K562 (cell line): Measurements from ENCODE around the gene INA. TPM values are rescaled to one million over a fixed set of nuclear protein-coding genes. Genes with fewer than 3 reads are reported as not detected.

Experiments used
- ATAC-seq: fragments of 200-7000 bp; cut with Tn5 transposase; 3 replicates; pipeline ENCODE4 v1.9.1; 2020; ENCODE audit warnings: moderate library complexity
- BruUV-seq: library from RNA; stranded (reverse); fragments of 400-500 nt; replicated peaks from 2 replicates; lab custom pipeline; 2021; lab: Mats Ljungman, UMichigan
- CTCF ChIA-PET: fragments of 300-600 bp; formaldehyde crosslinking; extraction: SDS; loops from one replicate; lab custom pipeline; 2021; ENCODE audit warnings: low intra/inter-chr PET ratio; lab: Yijun Ruan, JAX
- POLR2A ChIA-PET: fragments of 300-600, 350-650 bp; sonication (Branson Sonifier 250); formaldehyde crosslinking; extraction: SDS; loops from one replicate; lab custom pipeline; 2021; ENCODE audit warnings: antibody characterized with exemption, inconsistent platforms; lab: Yijun Ruan, JAX
- DNase-seq, 4 experiments: peaks; one replicate each; pipeline versions ENCODE4 v3.0.0 to v3.0.0-alpha.2; 2011 to 2018; ENCODE audit warnings: low spot score in 3 of 4, mixed read lengths in 3 of 4; ENCODE audit errors: extremely low read depth in 1 of 4
- FAIRE-seq: peaks from 2 replicates; lab custom pipeline; 2011; peaks lifted over from hg19 to GRCh38; lab: Jason Lieb, UNC
- H2AFZ ChIP-seq: 2 replicates; pipeline ENCODE4 v1.6.0; 2011; ENCODE audit warnings: low read depth, low read length, control low read depth, inconsistent platforms
- H3K27ac ChIP-seq: fragments of 200-600 bp; 3 replicates; pipeline ENCODE4 v1.8.0; 2011; ENCODE audit warnings: low read depth, mild to moderate bottlenecking, control low read depth, inconsistent platforms, low read length, moderate library complexity, mixed read lengths; ENCODE audit errors: extremely low read depth
- H3K27me3 ChIP-seq, 2 experiments: fragments of 300-600 bp in 1 of 2; 2 replicates in 1 of 2; 3 replicates in 1 of 2; pipeline versions ENCODE4 v1.6.0 to v1.8.0; 2011; ENCODE audit warnings: inconsistent platforms in 2 of 2, low read length in 2 of 2, mild to moderate bottlenecking in 1 of 2, mixed read lengths in 1 of 2, moderate library complexity in 1 of 2; ENCODE audit not compliant: control insufficient read depth in 2 of 2, insufficient read depth in 2 of 2
- H3K36me3 ChIP-seq: fragments of 300-600 bp; 3 replicates; pipeline ENCODE4 v1.8.0; 2011; ENCODE audit warnings: mild to moderate bottlenecking, low read length, inconsistent platforms; ENCODE audit not compliant: control insufficient read depth, insufficient read depth
- H3K4me1 ChIP-seq, 2 experiments: fragments of 200-600 bp in 1 of 2; replicated peaks in 1 of 2; 2 replicates in 1 of 2; 3 replicates in 1 of 2; pipeline versions ENCODE4 v1.5.1 to v1.8.0; 2011; ENCODE audit warnings: inconsistent platforms in 2 of 2, low read length in 2 of 2, mild to moderate bottlenecking in 1 of 2, mixed read lengths in 1 of 2, moderate library complexity in 1 of 2; ENCODE audit not compliant: control insufficient read depth in 2 of 2, insufficient read depth in 2 of 2
- H3K4me2 ChIP-seq: 2 replicates; pipeline ENCODE4 v1.6.1; 2011; ENCODE audit warnings: low read length, control low read depth, inconsistent platforms, mixed read lengths; ENCODE audit not compliant: insufficient read depth
- H3K4me3 ChIP-seq: fragments of 200-600 bp; sonication (generic), shearing (Covaris generic); 2 replicates; pipeline ENCODE4 v1.5.1; 2016; ENCODE audit warnings: control low read depth, inconsistent platforms
- H3K79me2 ChIP-seq: fragments of 200-600 bp; 3 replicates; pipeline ENCODE4 v1.8.0; 2011; ENCODE audit warnings: low read length, inconsistent platforms; ENCODE audit not compliant: control insufficient read depth, insufficient read depth
- H3K9ac ChIP-seq, 2 experiments: 2 replicates each; pipeline versions ENCODE4 v1.6.0 to v1.6.1; 2011; ENCODE audit warnings: low read depth in 2 of 2, low read length in 2 of 2, control low read depth in 1 of 2, inconsistent platforms in 1 of 2, mild to moderate bottlenecking in 1 of 2, mixed read lengths in 1 of 2; ENCODE audit not compliant: insufficient read depth in 1 of 2
- H3K9me1 ChIP-seq: one replicate; pipeline ENCODE4 v1.6.0; 2011; ENCODE audit warnings: inconsistent platforms, mild to moderate bottlenecking, low read length, moderate library complexity; ENCODE audit not compliant: control insufficient read depth, insufficient read depth
- H3K9me3 ChIP-seq: replicated peaks from 2 replicates; pipeline ENCODE4 v1.5.1; 2011; ENCODE audit warnings: low read depth, low read length, inconsistent platforms; ENCODE audit not compliant: control insufficient read depth, insufficient read depth
- H4K20me1 ChIP-seq: replicated peaks from 2 replicates; pipeline ENCODE4 v1.6.1; 2011; ENCODE audit warnings: low read length, inconsistent platforms, mixed read lengths; ENCODE audit not compliant: control insufficient read depth, insufficient read depth
- CTCF ChIP-seq, 3 experiments: IDR thresholded peaks in 2 of 3; conservative IDR thresholded peaks in 1 of 3; 2 replicates each; pipeline ENCODE4 v1.5.1; 2011 to 2012; ENCODE audit warnings: low read length in 3 of 3, mild to moderate bottlenecking in 3 of 3, control low read depth in 2 of 3, improper control_type of control experiment in 1 of 3, inconsistent platforms in 1 of 3, low read depth in 1 of 3, mixed read lengths in 1 of 3, moderate library complexity in 1 of 3; ENCODE audit not compliant: insufficient read depth in 2 of 3
- MYC ChIP-seq, 2 experiments: fragments of 250-450 bp in 1 of 2; sonication (Bioruptor Pico) in 1 of 2; IDR thresholded peaks; 2 replicates each; pipeline versions ENCODE4 v1.5.1 to v1.6.1; 2012 to 2021; ENCODE audit warnings: low read depth in 2 of 2, borderline replicate concordance in 1 of 2, improper control_type of control experiment in 1 of 2, low read length in 1 of 2, mild to moderate bottlenecking in 1 of 2, moderate library complexity in 1 of 2
- RAD21 ChIP-seq, 2 experiments: fragments of 250-450 bp in 1 of 2; fragments of 450-650 bp in 1 of 2; sonication (Bioruptor Pico) in 1 of 2; formaldehyde crosslinking in 1 of 2; IDR thresholded peaks in 1 of 2; conservative IDR thresholded peaks in 1 of 2; 2 replicates each; pipeline versions ENCODE4 v1.4.0 to v1.8.0; 2020 to 2022; ENCODE audit warnings: mild to moderate bottlenecking in 2 of 2, moderate library complexity in 1 of 2
- RBM17 ChIP-seq: fragments of 200-400 bp; formaldehyde crosslinking; IDR thresholded peaks from 2 replicates; pipeline ENCODE4 v1.6.1; 2017; ENCODE audit warnings: low read depth, mild to moderate bottlenecking, low read length, borderline replicate concordance
- RUNX1 ChIP-seq: sonication (generic); IDR thresholded peaks from 2 replicates; pipeline ENCODE4 v1.6.1; 2016; ENCODE audit warnings: antibody characterized with exemption, low read depth
- ZNF77 ChIP-seq: fragments of 250-450 bp; sonication (Bioruptor Pico); IDR thresholded peaks from 2 replicates; pipeline ENCODE4 v1.5.0; 2020
- WGBS: fragments of 100-300 bp; shearing (Covaris generic); methylation state at CpG from one replicate; pipeline ENCODE4 v1.1.6; 2016; ENCODE audit warnings: low coverage, mixed read lengths; ENCODE audit not compliant: insufficient coverage; ENCODE audit errors: missing lambda C conversion rate; 5-methylcytosine and 5-hydroxymethylcytosine counted together
- in situ Hi-C: fragments of 300-500 bp; cut with MboI; formaldehyde crosslinking; loops from 4 replicates; pipeline ENCODE4 v1.15.0; 2018; ENCODE audit warnings: inconsistent platforms, mixed read lengths
- intact Hi-C: fragments of 100-400 bp; cut with micrococcal nuclease; formaldehyde crosslinking; loops from 2 replicates; pipeline ENCODE4 v1.14.2; 2022
- polyA plus RNA-seq, 8 experiments: library from polyadenylated mRNA; depleted of rRNA in 4 of 8; stranded (reverse) in 5 of 8; unstranded in 3 of 8; fragments of >200 nt; fragmentation: Nextera tagmentation in 2 of 8; fragmentation: Illumina TruSeq in 1 of 8; extraction: Ambion mirVana in 2 of 8; extraction: Trizol in 1 of 8; gene quantifications; 2 replicates each; pipeline versions ENCODE4 v1.2.1 to v1.2.3, GENCODE V29; 2011 to 2014; ENCODE audit warnings: inconsistent platforms in 1 of 8, missing spikeins in 1 of 8
- total RNA-seq, 7 experiments: library from RNA; depleted of rRNA in 6 of 7; stranded (reverse); fragments of >200 nt in 6 of 7; fragmentation: Illumina TruSeq in 2 of 7; extraction: Trizol in 2 of 7; gene quantifications; 2 replicates each; pipeline versions ENCODE4 v1.2.1 to v1.2.3, GENCODE V29; 2011 to 2021; ENCODE audit warnings: low replicate concordance in 1 of 7

INA gene
- total and polyA plus RNA-seq, 9 of the 15 experiments (the other 6 are each of a cell fraction or from before 2014, with no cell fraction given) = not detected

GRCh38 chr10:103327906-103328305 lies 51.0 kb downstream of the INA start:
- Histone ChIP-seq H3K27me3 (no peaks in the 10 kb centered on the region), H3K79me2 (no peaks in the 10 kb centered on the region; the same call in 2 of the 3 replicates), H3K27ac (no peak overlapping the region), H3K9ac (no peak overlapping the region), H3K9me3 (no peaks in the 10 kb centered on the region; the same call in 1 of the 2 replicates), H3K4me3 (no peak overlapping the region), H3K9me1 (no peaks in the 10 kb centered on the region), H2AFZ (no peak overlapping the region), H3K4me1 (no peaks in the 10 kb centered on the region), H4K20me1 (no peaks in the 10 kb centered on the region), H3K4me2 (no peak overlapping the region), H3K36me3 (peaks cover 59% of the 10 kb centered on the region; the same call in 2 of the 3 replicates)
- no peak for FAIRE-seq
- BruUV-seq = no TSS peak
- TF ChIP-seq RUNX1 = no peak
- in situ Hi-C loops (no loop called here), intact Hi-C loops (no loop called here)
- POLR2A ChIA-PET = no interaction called here
- 94% methylated on average over 5 of the region's 7 CpGs for WGBS
- ATAC-seq = no peak
- no peak for DNase-seq
- CTCF ChIA-PET = no interaction called here

GRCh38 chr10:103333934-103334520 lies 57.1 kb downstream of the INA start:
- H3K4me1 ChIP-seq = no peaks in the 10 kb centered on the region
- CTCF ChIA-PET = interaction anchor here (0.5 to 2.3 kb wide), 4 partner anchors 12 to 605 kb away, joined by 3 to 8 read pairs (median 3); no protein-coding TSS in a partner anchor
- FAIRE-seq = no peak

More at GRCh38 chr10:103333934-103334520, 57.1 kb downstream of the INA start:
- Histone ChIP-seq H3K27me3 (no peaks in the 10 kb centered on the region), H4K20me1 (no peaks in the 10 kb centered on the region), H3K27ac (no peak overlapping the region), H3K36me3 (peaks cover 56% of the 10 kb centered on the region), H3K79me2 (no peaks in the 10 kb centered on the region; the same call in 2 of the 3 replicates), H3K9me3 (no peaks in the 10 kb centered on the region; the same call in 1 of the 2 replicates), H2AFZ (no peak overlapping the region), H3K9ac (no peak overlapping the region), H3K9me1 (no peaks in the 10 kb centered on the region), H3K4me2 (no peak overlapping the region), H3K4me3 (no peak overlapping the region)
- in situ Hi-C loops = no loop called here
- TF ChIP-seq MYC (IDR thresholded peaks at IDR 0.05; ENCODE audit: low read depth, low read length) (no peak), MYC (CRISPR knock-in tag; IDR thresholded peaks at IDR 0.05; ENCODE audit: borderline replicate concordance, low read depth) (no peak), RAD21 (CRISPR knock-in tag; conservative IDR thresholded peaks at IDR 0.05 in 1 of 2, IDR thresholded peaks at IDR 0.05 in 1 of 2) (peak; percentile 16 to 20; a peak in 2 of 4 replicates), RBM17 (no peak), ZNF77 (CRISPR knock-in tag) (no peak), CTCF (IDR thresholded peaks at IDR 0.05 in 2 of 3, conservative IDR thresholded peaks at IDR 0.05 in 1 of 3; ENCODE audit: insufficient read depth in 2 of 3, low read depth in 1 of 3, low read length in 3 of 3) (peak in 1 of 3 experiments; percentile 47; a peak in 2 of 6 replicates)
- ATAC-seq (no peak), DNase-seq (no peak)
- no TSS peak for BruUV-seq
- POLR2A ChIA-PET = no interaction called here
- intact Hi-C loops = no loop called here
- 94% methylated on average over 2 of the region's 2 CpGs for WGBS
